Ishikawa (cell line): ENCODE measurements around the gene ARL6IP6.

Source experiments
- CEBPB ChIP-seq: IDR thresholded peaks from 2 replicates; pipeline ENCODE4 v1.6.1; 2012
- CREB1 ChIP-seq: IDR thresholded peaks from 2 replicates; pipeline ENCODE4 v1.6.1; 2012; ENCODE audit warnings: low read depth
- EGR1 ChIP-seq: IDR thresholded peaks from 2 replicates; pipeline ENCODE4 v1.6.1; 2012
- EP300 ChIP-seq: IDR thresholded peaks from 2 replicates; pipeline ENCODE4 v1.6.1; 2012; ENCODE audit warnings: borderline replicate concordance
- FOXM1 ChIP-seq: IDR thresholded peaks from 2 replicates; pipeline ENCODE4 v1.6.1; 2012; ENCODE audit warnings: low read depth, borderline replicate concordance
- MAX ChIP-seq: IDR thresholded peaks from 2 replicates; pipeline ENCODE4 v1.6.1; 2012
- NFIC ChIP-seq: IDR thresholded peaks from 2 replicates; pipeline ENCODE4 v1.6.1; 2012
- RAD21 ChIP-seq: IDR thresholded peaks from 2 replicates; pipeline ENCODE4 v1.6.1; 2012; ENCODE audit warnings: low read depth
- REST ChIP-seq: IDR thresholded peaks from 2 replicates; pipeline ENCODE4 v1.6.1; 2012; ENCODE audit warnings: low read depth, mild to moderate bottlenecking
- TAF1 ChIP-seq: IDR thresholded peaks from 2 replicates; pipeline ENCODE4 v1.6.1; 2012; ENCODE audit warnings: low read depth, mild to moderate bottlenecking
- TCF12 ChIP-seq: IDR thresholded peaks from 2 replicates; pipeline ENCODE4 v1.6.1; 2012; ENCODE audit warnings: low read depth
- TEAD4 ChIP-seq: IDR thresholded peaks from 2 replicates; pipeline ENCODE4 v1.6.1; 2012
- YY1 ChIP-seq: IDR thresholded peaks from 2 replicates; pipeline ENCODE4 v1.6.1; 2012; ENCODE audit warnings: low read depth
- ZBTB7A ChIP-seq: IDR thresholded peaks from 2 replicates; pipeline ENCODE4 v1.6.1; 2012; ENCODE audit warnings: low read depth
- TF ChIP-seq, protein P1 (sequence below): IDR thresholded peaks from 2 replicates; pipeline ENCODE4 v1.6.1; 2012

ARL6IP6 gene

DNA sequence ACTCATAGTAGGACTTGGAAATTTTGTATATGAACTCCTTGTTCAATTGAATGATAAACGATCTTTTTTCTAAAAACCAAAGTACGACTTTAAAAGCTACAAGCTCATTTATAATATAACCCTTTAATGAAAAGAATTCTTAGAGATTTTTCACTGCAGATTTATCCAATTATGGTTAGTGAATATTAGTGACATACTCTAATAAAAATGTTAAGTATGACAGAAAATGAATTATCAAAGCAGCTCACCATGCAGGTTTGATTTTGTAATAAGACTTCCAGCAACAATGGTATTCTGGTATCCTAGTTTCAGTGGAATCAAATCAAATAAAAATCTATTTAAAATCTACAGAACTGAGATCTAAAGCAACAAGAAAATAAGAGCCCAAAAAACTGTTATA lies 39.6 kb upstream of the ARL6IP6 start:
- no peak for TF ChIP-seq ZBTB7A
- no peak for TF ChIP-seq FOXM1
- TF ChIP-seq YY1: no peak
- TF ChIP-seq REST: no peak
- TF ChIP-seq MAX: no peak
- no peak for TF ChIP-seq TAF1
- TF ChIP-seq RAD21: no peak

- no peak for TF ChIP-seq YY1
- TF ChIP-seq, protein P1, sequence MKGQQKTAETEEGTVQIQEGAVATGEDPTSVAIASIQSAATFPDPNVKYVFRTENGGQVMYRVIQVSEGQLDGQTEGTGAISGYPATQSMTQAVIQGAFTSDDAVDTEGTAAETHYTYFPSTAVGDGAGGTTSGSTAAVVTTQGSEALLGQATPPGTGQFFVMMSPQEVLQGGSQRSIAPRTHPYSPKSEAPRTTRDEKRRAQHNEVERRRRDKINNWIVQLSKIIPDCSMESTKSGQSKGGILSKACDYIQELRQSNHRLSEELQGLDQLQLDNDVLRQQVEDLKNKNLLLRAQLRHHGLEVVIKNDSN: no peak
- no peak for TF ChIP-seq TCF12
- TF ChIP-seq REST: no peak
- no peak for TF ChIP-seq TEAD4
- no peak for TF ChIP-seq FOXM1
- TF ChIP-seq TAF1: no peak
- no peak for TF ChIP-seq ZBTB7A
- no peak for TF ChIP-seq MAX
- no peak for TF ChIP-seq CEBPB
- TF ChIP-seq NFIC: no peak
- TF ChIP-seq EGR1: no peak
- no peak for TF ChIP-seq RAD21
- no peak for TF ChIP-seq CREB1
- no peak for TF ChIP-seq EP300
These were observed 35.8 kb upstream of the ARL6IP6 start for GRCh38 chr2:152682663-152683062.

- TF ChIP-seq CREB1 (no peak), TCF12 (no peak), EP300 (no peak), MAX (no peak), REST (no peak), EGR1 (no peak), FOXM1 (no peak), YY1 (no peak), NFIC (no peak), RAD21 (no peak), ZBTB7A (no peak), CEBPB (no peak), TAF1 (no peak)
- TF ChIP-seq, protein P1: no peak
These were observed 35.0 kb upstream of the ARL6IP6 start for GRCh38 chr2:152683400-152683799.

DNA sequence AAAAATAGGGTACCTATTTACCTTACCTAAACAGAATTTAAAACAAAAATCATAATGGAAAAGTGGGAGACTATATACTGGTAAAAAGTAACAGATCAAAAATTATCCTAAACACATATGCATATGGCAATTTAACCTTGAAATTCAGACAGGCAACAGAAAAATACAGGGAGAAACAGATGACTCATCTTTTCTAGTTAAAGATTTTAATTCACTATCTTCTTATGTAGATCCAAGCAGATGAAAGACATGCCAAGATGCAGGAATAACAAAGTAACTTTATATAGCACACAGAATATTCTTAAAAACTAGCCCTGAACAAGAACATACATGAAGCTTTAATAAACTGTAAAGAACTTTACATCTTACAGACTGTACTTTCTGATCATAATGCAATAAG lies 32.1 kb upstream of the ARL6IP6 start:
- TF ChIP-seq CREB1 (no peak), MAX (no peak), FOXM1 (no peak)

DNA sequence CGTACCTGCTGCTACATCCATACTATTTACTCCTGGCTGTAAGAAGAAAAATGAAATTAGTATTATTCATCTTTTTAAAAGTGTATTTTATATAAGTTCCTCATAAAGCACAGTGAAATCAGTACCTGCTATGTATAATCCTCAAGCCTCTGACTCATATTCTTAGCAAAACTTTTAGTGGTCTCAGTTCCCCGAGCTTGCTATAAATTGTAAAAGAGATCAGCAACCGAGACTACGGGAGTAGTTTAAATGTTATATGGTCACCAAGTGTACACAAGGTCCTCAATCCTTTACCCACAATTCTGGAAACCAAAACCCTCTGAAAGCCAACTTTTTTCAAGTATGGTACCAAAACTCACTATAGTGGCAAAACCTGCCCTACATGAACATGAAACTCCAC lies 25.4 kb upstream of the ARL6IP6 start:
- TF ChIP-seq RAD21 (no peak), TCF12 (no peak), NFIC (no peak), MAX (no peak), CEBPB (no peak), EP300 (no peak), TAF1 (no peak)
- TF ChIP-seq, protein P1: no peak
